NK-92 (cell line): ENCODE measurements around the gene C4orf50.
"Not testable (repeated sequence)": the region's sequence is repeated elsewhere in the genome, so short reads cannot be mapped to it uniquely, and the experiment has no call there.

Source experiments
- DNase-seq: peaks from one replicate; lab custom pipeline; 2025; ENCODE audit not compliant: unreplicated experiment; lab: John Stamatoyannopoulos, UW

C4orf50 gene

GRCh38 chr4:6019316-6020263, 1.4 kb upstream of the C4orf50 start:
- no peak for DNase-seq

DNA sequence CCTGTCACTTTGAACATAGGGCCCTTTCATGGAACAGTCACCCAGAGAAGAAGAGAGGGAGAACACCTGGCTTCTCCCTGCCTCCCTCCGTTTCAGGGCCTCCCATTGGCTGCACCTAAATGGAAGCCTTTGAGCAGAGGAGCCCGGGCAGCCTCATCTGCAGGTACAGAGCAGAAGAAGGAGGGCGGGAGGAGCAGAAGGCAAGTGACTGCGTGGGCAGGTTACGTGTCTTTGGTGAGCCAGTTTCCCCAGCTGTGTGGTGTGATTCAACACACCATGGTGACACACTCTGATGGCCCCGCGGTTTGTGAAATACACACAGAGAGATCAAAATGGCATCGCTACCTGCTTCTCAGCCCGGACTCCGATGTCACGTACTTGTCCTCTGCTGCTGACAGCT, 431 bp downstream of the C4orf50 start:
- DNase-seq, result no peak

GRCh38 chr4:6017030-6017429, 1.2 kb downstream of the C4orf50 start:
- no peak for DNase-seq

GRCh38 chr4:6013564-6013963, 4.7 kb downstream of the C4orf50 start:
- no peak for DNase-seq

- DNase-seq, result no peak
Measured at GRCh38 chr4:6012200-6012599, 6.0 kb downstream of the C4orf50 start.

DNA sequence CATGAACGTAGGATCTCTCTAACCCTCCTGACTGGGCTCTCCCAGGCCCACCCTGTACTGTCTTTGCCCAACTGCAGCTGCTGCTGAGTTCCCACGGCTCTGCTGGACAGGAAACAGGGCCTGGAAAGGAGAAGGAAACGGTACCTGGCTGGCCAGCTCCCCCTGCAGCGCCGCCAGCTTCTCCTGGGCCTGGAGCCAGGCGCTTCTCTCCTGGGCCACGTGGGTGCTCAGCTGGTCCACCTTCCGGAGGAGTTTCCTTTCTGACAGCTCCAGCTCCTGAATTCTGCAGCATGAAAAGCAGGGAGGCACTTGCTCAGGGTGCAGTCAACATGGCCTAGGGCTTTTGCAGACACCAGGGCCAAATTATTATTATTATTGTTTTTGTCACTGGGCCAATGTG, 6.5 kb downstream of the C4orf50 start:
- no peak for DNase-seq

DNA sequence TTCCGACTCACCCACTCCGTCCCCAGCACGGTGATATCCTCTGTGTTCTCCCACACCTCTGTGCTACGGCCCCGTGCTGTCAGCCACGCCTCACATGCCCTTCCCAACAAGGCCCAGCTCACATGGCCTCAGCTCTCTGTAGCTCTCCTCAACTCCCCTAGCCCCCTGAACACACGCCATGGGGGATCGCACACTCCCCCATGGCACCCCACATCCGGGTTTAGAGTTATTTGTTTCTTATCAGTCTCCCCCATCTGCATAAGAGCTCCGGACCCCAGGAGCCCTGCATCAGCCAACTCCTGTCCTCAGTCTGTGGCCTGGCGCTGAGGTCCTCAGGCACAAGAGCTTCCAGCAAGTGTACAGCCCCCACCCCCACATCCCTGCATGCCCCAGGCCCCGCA, 7.0 kb downstream of the C4orf50 start:
- DNase-seq, result no peak

DNA sequence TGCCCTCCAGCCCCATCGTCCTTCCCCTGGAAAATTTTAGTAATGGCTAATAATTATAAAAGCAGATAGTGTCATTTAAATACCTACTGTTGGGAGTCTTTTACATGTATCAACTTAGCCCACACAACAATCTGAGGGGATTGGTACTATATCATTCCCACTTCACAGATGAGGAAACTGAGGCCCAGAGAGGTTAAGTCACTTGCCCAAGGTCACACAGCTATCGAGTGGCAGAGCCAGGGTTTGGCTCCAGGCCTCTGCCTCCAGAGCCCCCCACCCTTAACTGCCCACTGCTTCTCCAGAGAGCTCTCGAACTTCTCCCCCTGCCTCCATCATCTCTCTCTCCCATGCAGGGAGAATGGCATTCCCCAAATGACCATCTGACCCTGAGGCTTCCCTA, 7.4 kb downstream of the C4orf50 start:
- no peak for DNase-seq

GRCh38 chr4:6009452-6009851, 8.8 kb downstream of the C4orf50 start:
- no peak for DNase-seq

DNA sequence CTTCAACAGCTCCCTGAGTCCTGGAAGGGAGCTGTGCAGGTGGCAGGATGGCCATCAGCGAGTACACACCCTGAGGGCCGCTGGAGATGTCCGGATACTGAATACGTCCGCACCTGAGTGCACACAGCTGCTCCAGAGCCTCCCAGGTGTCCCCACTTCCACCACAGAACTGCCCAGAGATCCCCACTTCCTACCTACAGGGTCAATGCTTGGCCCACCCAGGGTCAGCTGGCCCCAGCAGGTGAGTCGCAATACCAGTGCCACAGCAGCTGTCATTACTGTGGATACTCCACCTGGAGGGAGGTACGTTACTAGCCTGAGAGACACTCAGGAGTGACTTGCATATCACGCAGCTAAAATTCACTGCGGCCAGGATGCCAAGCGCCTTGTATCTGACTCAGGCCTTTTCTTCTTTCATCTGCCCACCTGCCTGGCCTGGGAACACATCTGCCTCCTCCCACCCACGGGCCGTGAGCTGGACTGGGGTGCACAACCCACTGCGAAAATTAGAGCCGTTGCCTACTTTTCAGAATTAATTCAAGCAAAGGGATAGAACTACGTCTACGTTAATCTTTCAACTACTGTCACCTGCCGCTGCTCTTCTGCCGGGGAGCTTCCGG, 9.4 kb downstream of the C4orf50 start:
- no peak for DNase-seq

- no peak for DNase-seq
Measured at GRCh38 chr4:6008092-6008551, 10.1 kb downstream of the C4orf50 start.

DNA sequence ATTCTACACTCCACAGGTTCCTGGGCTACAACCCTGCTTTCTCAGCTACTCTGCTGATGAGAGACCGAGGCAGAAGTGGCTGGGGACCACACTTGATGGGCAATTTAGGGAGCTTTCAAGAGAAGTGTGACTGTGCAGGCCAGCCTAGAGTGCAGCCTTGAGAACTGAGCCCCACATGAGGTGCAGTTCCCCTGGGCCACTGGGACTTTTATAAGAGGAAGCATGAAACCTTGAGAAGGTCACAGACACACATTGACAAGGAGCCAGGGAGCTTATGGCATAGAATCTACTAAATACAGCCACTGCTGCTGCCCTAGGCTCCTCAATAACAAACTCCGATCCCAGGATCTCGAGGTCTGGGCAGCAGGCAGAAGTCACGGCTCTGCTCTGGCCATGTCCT, 13.1 kb downstream of the C4orf50 start:
- DNase-seq, result no peak

- DNase-seq, result not testable (repeated sequence)
Measured at GRCh38 chr4:6003485-6003884, 14.7 kb downstream of the C4orf50 start.

DNA sequence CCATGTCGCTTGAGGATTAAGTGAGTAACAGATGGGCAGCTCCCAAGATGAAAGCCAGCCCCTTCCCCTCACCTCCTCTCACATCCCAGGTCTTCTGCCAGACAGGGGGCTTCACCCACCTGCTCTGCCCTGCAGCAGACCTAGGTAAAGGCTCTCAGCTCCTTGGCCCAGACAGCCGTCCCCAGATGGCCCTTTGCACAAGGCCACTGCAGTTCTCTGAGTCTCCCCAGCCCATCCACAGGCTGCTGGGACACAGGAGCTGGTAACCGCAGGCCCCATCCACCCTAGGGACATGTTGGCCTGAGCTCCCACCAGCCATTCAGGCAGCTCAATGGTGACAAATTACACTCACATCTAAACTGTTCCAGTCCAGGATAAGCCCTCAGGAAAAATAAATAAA, 15.3 kb downstream of the C4orf50 start:
- DNase-seq, result no peak

- no peak for DNase-seq
Measured at GRCh38 chr4:6002492-6002833, 15.8 kb downstream of the C4orf50 start.

- DNase-seq, result no peak
Measured at GRCh38 chr4:6001680-6002491, 16.3 kb downstream of the C4orf50 start.

GRCh38 chr4:5999830-6000365, 18.3 kb downstream of the C4orf50 start:
- DNase-seq, result no peak

DNA sequence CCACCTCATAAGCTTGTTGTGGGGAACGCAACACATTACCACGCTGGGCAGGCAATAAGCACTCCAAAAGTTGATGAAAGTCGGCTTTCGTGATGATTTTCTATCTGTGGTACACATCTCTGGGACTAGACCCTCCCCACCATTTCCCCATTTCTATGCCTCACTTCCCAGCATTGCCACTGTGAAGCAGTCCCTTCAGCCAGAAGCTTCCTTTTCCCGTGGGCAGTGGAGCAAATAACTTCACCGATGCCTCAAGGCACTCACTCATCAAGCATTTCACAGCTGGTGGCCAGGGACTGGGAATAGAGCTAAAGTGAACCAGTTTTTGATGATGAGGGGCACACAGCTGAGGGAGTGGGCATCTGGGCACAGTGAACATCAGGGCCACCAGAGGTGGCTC, 18.9 kb downstream of the C4orf50 start:
- DNase-seq, result no peak

DNA sequence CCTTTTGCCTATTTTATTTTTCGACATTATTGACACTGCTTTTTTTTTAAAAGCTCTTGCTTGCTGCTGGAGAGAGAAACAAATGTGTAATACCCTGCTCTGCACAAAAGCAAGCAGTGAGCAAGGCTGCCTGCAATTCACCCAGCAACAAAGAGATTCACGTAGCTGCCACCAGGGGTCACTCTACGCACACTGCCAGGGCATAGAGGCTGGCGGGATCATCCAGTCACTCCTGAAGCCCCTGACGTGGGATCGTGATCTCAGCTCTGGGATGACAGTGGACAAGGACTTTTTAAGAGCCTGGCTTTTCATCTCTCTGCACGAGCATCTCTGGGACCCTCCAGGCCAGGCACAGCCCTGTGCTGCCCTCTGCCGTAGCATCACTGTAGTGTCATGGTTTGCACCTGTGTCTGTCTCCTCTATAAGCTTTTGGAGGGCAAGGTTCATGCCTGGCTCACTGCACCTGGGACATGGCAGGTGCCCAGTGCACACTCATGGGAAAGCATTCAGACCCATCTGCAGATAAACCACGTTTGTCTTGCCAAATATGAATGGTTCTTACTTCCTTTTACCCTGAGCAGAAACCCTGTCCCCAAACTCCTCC, 19.8 kb downstream of the C4orf50 start:
- no peak for DNase-seq

DNA sequence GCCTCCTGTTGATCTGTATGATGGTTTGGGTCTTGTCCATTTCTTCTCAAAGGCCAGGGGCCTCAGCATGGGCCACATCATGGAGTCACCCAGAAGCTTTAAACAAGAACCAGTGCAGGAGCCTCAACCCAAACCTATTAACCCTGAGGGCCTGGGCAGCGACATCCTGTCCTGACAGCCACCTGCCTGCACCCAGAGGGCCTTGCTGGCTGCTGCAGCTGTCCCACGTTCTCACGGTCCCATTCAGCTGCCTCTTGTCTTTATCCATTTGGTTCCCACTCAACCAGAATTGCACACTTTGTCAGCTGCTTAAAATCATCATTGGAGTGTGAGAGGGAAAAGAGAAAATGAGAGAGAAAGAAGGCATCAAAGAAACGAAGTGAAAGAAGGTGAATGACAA, 21.6 kb downstream of the C4orf50 start:
- no peak for DNase-seq
